Cerebellar cortex (tissue), 1 donor: ENCODE measurements around the gene FHIT.

ENCODE experiments used
- DNase-seq: peaks from one replicate; pipeline ENCODE4 v3.0.0-alpha.2; 2015; ENCODE audit warnings: low spot score

FHIT gene

GRCh38 chr3:61169621-61170251, 81.5 kb downstream of the FHIT start:
- no peak for DNase-seq

GRCh38 chr3:61168286-61168685, 83.0 kb downstream of the FHIT start:
- no peak for DNase-seq

- DNase-seq = no peak
These were observed 88.3 kb downstream of the FHIT start for GRCh38 chr3:61162965-61163364.

- DNase-seq = no peak
These were observed 92.6 kb downstream of the FHIT start for GRCh38 chr3:61158667-61159066.

GRCh38 chr3:61158216-61158615, 93.0 kb downstream of the FHIT start:
- DNase-seq = no peak

- DNase-seq = no peak
These were observed 93.8 kb downstream of the FHIT start for GRCh38 chr3:61157414-61157813.

GRCh38 chr3:61155701-61156292, 95.5 kb downstream of the FHIT start:
- DNase-seq = peak; percentile 6

- no peak for DNase-seq
These were observed 96.6 kb downstream of the FHIT start for GRCh38 chr3:61154457-61155198.

GRCh38 chr3:61152071-61152470, 99.2 kb downstream of the FHIT start:
- DNase-seq = no peak

GRCh38 chr3:61149236-61149635, 102.0 kb downstream of the FHIT start:
- no peak for DNase-seq

- DNase-seq = peak; percentile 71
These were observed 105.0 kb downstream of the FHIT start for GRCh38 chr3:61146010-61146890.

- DNase-seq = no peak
These were observed 109.6 kb downstream of the FHIT start for GRCh38 chr3:61141697-61142096.

- no peak for DNase-seq
These were observed 110.0 kb downstream of the FHIT start for GRCh38 chr3:61141227-61141626.

GRCh38 chr3:61139686-61140085, 111.6 kb downstream of the FHIT start:
- no peak for DNase-seq

- no peak for DNase-seq
These were observed 112.9 kb downstream of the FHIT start for GRCh38 chr3:61138401-61138800.

GRCh38 chr3:61136191-61136590, 115.1 kb downstream of the FHIT start:
- DNase-seq = no peak

GRCh38 chr3:61134532-61134931, 116.7 kb downstream of the FHIT start:
- DNase-seq = no peak

GRCh38 chr3:61132062-61132461, 119.2 kb downstream of the FHIT start:
- no peak for DNase-seq

- DNase-seq = no peak
These were observed 132.4 kb downstream of the FHIT start for GRCh38 chr3:61118830-61119229.

- DNase-seq = no peak
These were observed 134.0 kb downstream of the FHIT start for GRCh38 chr3:61117045-61117898.

GRCh38 chr3:61114316-61114953, 136.8 kb downstream of the FHIT start:
- no peak for DNase-seq
